IPS-NIHi7 (cell line): ENCODE measurements around the gene BLNK.
"Not testable (repeated sequence)": the region's sequence is repeated elsewhere in the genome, so short reads cannot be mapped to it uniquely, and the experiment has no call there.

Source experiments
- DNase-seq: peaks from one replicate; pipeline ENCODE4 v3.0.0; 2012; ENCODE audit warnings: mixed read lengths; ENCODE audit errors: extremely low spot score

BLNK gene

DNA sequence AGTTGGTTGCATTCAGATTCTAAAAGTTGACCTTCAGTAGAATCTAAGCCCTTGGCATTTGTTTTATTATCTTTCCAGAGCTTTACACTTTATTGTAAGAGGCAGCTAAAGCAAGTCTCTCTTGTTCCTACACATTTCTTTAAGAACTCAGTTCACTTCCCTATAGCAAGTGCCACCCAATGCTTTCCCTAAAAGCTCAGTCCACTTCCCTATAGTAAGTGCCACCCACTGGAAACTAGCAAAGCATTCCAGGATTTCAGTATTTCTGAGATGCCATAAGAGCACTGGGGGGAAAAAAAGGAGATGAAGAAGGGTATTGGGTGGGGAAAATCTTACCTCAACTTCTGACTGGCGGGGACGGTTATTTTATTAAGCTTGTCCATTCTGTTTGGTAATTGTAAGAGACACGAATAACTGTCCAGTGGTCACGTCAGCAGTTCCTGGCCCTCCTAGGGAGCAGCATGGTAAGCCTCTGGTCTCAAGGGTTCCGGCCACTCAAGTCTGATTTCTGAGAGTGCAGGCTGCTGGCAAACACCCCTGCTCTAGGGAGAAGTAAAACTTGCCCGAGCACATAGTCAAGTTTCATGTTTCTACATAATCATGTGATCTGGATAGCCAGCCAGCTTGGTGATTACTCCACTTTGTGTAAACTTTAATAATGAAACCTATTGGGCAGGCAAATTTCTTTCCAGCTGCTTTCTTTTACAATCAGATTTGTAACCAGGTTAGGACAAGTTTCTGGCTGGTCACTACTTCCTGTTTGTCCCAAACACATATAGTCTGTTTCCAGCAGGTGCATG lies at the start of gene BLNK:
BLNK (minus strand) TSS at position 554 of the 800 bp plus-strand sequence; CDS start at position 383, 171 bp downstream.
- DNase-seq = no peak

DNA sequence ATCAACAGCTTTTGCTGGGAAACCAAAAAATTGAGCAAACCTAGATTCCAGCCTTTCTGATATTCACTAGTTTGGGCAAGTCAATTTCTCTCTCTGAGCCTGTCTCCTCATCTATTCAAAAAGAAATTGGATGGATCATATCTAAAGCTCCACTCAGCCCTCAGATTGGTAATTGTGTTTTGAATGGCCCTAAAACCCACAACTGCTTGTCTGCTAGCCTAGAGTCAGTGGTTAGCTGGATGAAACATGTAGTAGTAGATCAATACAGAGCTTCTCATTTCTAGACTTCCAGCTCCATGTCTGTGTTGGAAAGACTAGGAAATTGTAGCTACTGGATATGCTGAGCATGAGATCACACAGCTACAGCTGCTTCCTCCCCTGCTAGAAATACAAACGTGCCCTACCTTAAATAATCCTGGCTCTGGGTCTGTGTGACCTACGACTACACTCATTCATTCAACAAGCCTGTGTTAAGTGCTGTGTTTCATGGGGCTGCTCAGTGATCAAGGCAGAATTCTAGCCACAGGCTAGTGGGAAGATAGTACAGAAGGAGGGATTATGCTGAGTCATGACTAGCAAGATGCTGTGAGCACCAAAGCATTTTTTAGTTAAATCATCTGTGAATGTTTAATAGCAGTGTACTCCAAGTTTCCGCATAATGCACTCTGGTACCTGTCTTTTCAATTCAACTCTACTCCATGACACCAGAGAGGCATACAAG lies 48.5 kb upstream of the BLNK start:
- no peak for DNase-seq

DNA sequence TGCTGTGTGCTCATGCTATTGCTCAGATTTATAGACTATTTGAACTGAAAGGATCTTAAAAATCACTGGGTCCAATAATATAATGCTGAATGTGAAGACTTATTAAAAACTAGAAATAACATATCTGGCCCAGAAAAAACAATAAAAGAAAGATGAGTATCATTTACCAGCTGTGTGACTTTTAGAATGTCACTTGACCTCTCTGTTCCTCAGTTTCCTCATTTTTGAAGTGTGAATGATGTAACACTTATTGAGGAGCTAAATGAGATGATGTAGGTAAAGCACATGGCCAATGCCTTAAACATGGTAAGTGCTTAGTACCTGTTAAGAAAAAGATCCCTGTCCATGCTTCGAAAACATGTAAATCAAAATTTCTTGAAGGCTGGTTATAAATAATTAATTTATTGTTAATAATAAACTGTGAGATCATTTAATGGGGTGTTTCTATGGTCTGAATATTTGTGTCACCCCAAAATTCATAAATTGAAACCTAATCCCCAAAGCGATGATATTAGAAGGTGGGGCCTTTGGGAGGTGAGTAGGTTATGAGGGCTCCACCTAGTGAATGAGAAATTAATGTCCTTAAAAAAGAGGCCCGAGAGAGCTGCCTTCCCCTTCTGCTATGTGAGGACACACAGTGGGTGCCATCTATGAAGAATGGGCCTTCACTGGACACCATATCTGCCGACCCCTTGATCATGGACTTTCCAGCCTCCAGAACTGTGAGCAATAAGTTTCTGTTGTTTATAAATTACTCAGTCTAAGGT lies 45.9 kb upstream of the BLNK start:
- DNase-seq = no peak

- DNase-seq = no peak
Observed at GRCh38 chr10:96313344-96313743, 42.0 kb upstream of the BLNK start.

GRCh38 chr10:96311180-96311715 lies 39.9 kb upstream of the BLNK start:
- DNase-seq = no peak

DNA sequence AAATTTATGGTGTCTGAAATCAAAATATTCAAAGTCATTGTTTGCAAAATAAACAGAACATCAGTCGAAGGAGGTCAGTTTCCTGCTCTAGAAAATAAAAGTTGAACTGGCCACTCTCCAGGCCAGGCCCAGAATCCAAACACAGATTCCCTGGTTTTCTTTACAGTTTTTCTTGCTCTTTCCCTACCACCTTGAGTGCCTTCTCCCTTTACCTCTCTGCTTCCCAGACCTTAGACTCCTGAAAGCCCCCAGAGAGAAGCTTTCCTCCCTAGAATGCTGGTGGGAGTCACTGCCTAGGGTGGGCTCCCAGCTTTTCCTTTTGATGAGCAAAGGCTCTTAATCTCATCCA lies 38.9 kb upstream of the BLNK start:
- DNase-seq = no peak

DNA sequence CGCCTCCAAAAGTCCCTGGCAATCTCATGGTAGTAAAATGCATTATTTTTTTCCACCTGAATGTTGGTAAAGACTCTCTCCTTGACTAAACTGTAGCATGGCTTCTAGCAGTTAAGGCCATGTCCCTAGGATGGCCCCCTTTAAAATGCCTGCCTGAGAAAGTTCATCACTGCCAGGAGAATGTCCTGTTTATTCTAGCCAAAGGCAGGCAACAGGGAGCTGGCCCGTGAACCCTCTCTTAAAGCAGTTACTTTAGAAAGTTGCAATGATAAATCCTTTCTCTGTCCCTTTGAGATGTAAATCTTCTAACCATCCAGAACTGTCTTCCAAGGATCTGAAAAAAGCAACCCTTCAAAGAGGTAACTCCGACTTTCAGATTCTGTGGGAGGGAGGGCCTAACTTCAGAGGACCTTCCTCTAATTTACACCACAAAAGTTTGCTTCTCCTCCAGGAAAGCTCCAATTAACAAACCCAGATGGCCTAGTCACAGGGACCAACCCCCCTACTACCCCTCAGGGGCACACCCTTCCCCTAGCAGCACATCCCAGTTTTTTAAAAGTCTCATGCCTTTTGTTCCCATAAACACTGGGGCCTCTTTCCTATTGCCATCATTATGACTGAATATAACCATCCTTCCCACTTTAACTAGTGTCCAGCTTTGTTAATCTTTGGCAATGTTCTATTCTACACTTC lies 38.4 kb upstream of the BLNK start:
- peak; percentile 83 for DNase-seq

- DNase-seq = not testable (repeated sequence)
Observed at GRCh38 chr10:96308854-96309253, 37.5 kb upstream of the BLNK start.

DNA sequence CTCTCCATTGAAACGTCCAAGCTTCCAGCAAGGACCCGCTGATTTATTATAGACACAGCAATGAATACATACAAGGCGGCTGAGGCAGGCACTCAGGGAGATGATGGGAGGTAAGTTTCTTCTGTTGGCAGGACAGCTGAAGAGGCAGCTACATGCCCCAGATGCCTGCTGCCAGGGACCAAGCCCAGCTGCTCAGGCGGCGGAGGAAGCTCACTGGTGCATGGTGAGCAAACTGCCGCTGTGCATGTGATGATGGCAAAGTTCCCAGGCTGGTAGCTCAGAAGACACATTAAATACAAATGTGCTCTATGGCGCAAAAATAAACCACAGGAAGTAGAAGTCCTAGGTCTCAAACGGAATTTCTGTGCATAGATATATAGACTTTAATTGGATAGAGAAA lies 35.1 kb upstream of the BLNK start:
- DNase-seq = no peak

GRCh38 chr10:96305019-96305418 lies 33.6 kb upstream of the BLNK start:
- no peak for DNase-seq

DNA sequence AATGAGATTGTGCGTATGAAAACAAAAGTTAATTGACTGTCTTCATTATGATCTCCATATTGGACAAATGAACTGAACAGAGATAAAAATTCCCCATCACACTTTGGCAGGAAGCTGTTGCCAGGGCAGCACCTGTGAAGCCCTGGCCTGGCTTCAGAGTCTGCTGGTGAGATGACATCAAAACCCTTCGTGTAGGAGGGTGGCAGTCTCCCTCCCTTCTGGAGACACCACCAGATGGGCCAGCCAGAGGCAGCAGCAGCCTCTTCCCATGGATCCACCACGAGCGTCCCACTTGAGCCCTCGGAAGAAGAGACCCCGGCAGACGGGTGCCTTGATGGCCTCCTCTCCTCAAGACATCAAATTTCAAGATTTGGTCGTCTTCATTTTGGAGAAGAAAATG lies 32.9 kb upstream of the BLNK start, which contains the start of gene DNTT:
DNTT (plus strand) TSS at position 205 of the 400 bp plus-strand sequence; CDS start at position 269, 64 bp downstream.
- DNase-seq = no peak

DNA sequence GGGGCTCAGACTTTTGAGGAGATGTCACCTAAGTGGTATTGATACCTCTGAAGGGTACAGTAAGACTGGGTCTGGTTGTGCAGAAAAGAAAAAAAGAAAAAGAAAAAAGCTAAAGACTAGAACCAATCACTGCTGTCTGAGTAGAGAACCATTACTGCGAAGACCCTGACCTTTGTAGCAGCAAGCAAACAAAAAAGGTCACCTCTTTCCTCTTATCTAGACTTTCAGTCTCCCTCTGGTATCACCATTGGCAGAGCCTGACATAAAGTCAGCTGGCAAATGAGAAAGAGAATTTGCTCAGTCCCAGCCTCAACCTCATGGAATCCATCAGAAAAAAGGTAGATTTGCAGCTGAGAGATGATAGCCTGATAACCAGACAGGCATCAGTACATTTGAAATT lies 30.2 kb upstream of the BLNK start:
- DNase-seq = no peak

- no peak for DNase-seq
Observed at GRCh38 chr10:96299383-96299782, 28.0 kb upstream of the BLNK start.

- DNase-seq = no peak
Observed at GRCh38 chr10:96298362-96298761, 27.0 kb upstream of the BLNK start.

DNA sequence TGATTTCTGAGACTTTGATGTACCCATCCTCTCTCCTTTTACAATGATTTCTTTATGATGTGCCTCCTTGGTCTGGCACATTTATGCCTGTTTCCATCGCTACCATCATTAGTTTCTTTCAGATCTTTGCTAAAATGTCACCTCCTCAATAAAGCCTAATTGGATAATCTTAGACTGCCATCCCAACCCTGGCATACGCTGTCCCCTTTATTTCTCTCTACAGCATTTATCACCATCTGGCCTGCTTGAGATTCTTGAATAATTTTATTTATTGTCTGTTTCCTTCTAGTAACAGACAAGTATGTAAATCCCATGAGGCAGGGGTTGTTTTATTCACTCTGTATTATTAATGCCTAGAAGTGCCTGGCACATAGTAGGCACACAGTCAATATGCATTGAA lies 26.1 kb upstream of the BLNK start:
- no peak for DNase-seq

DNA sequence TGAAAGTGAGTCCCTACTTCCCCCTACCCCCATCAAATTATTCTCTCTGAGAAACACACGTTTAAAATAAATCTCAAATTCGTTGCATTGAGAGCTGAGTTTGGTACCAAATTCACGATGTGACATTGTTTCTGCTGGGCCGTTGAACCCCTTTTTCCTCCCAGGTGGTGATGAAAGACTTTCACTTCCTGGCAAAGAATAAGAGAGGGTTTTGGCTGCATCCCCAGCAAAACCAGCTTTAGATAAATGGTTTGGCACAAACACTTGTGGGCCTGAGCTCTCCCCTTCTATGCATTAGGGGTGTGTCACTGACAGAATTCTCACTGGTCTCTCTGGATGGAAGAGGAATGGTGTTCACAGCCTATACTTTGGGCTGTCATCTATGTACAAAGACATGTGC lies 24.1 kb upstream of the BLNK start:
- no peak for DNase-seq

- peak; percentile 57 for DNase-seq
Observed at GRCh38 chr10:96292971-96293920, 21.9 kb upstream of the BLNK start.

GRCh38 chr10:96290368-96291133 lies 19.2 kb upstream of the BLNK start:
- DNase-seq = no peak

- DNase-seq = no peak
Observed at GRCh38 chr10:96289218-96289910, 18.0 kb upstream of the BLNK start.
